ENCODE results near the gene DFFB. TPM values are rescaled to one million over a fixed set of nuclear protein-coding genes. Genes with fewer than 3 reads are reported as not detected.

DFFB gene
- total RNA-seq, 1 experiment from 2014 or later: 4.8 TPM

- BruUV-seq (replicated peaks): no TSS peak
- Mint-ChIP-seq H3K9me3 (ENCODE audit: unreplicated experiment) (no peaks in the 10 kb centered on the region), H3K4me1 (ENCODE audit: insufficient read depth, unreplicated experiment) (no peaks in the 10 kb centered on the region), H3K4me3 (ENCODE audit: unreplicated experiment) (no peak overlapping the region), H3K27ac (ENCODE audit: low read depth, unreplicated experiment) (no peak overlapping the region), H3K36me3 (ENCODE audit: insufficient read depth, unreplicated experiment) (peaks cover 40% of the 10 kb centered on the region), H3K27me3 (ENCODE audit: insufficient read depth, unreplicated experiment) (no peaks in the 10 kb centered on the region)
- TF ChIP-seq CTCF (IDR thresholded peaks at IDR 0.05; ENCODE audit: unreplicated experiment): no peak
- POLR2A ChIA-PET: interaction anchor here (0.6 kb wide), 1 partner anchor 1572 kb away, joined by 3 read pairs; no protein-coding TSS in a partner anchor
- intact Hi-C loops (cut with micrococcal nuclease): no loop called here
- DNase-seq (ENCODE audit: unreplicated experiment): no peak
- CTCF ChIA-PET: no interaction called here
Measured at GRCh38 chr1:3821004-3821403, 36.3 kb upstream of the DFFB start.

GRCh38 chr1:3821447-3821846 is 35.8 kb upstream of the DFFB start:
- H3K36me3 Mint-ChIP-seq (ENCODE audit: insufficient read depth, unreplicated experiment): peaks cover 44% of the 10 kb centered on the region
- intact Hi-C loops (cut with micrococcal nuclease): no loop called here
- no TSS peak for BruUV-seq (replicated peaks)
- H3K4me1 Mint-ChIP-seq (ENCODE audit: insufficient read depth, unreplicated experiment): no peaks in the 10 kb centered on the region
- H3K4me3 Mint-ChIP-seq (ENCODE audit: unreplicated experiment): no peak overlapping the region
- no peaks in the 10 kb centered on the region for H3K9me3 Mint-ChIP-seq (ENCODE audit: unreplicated experiment)
- no peak for TF ChIP-seq CTCF (IDR thresholded peaks at IDR 0.05; ENCODE audit: unreplicated experiment)
- DNase-seq (ENCODE audit: unreplicated experiment): no peak
- POLR2A ChIA-PET: interaction anchor here (0.6 kb wide), 1 partner anchor 1571 kb away, joined by 3 read pairs; no protein-coding TSS in a partner anchor
- no peaks in the 10 kb centered on the region for H3K27me3 Mint-ChIP-seq (ENCODE audit: insufficient read depth, unreplicated experiment)
- no peak overlapping the region for H3K27ac Mint-ChIP-seq (ENCODE audit: low read depth, unreplicated experiment)
- CTCF ChIA-PET: no interaction called here

GRCh38 chr1:3821908-3822307 is 35.4 kb upstream of the DFFB start:
- no peaks in the 10 kb centered on the region for H3K9me3 Mint-ChIP-seq (ENCODE audit: unreplicated experiment)
- no peaks in the 10 kb centered on the region for H3K27me3 Mint-ChIP-seq (ENCODE audit: insufficient read depth, unreplicated experiment)
- peaks cover 49% of the 10 kb centered on the region for H3K36me3 Mint-ChIP-seq (ENCODE audit: insufficient read depth, unreplicated experiment)
- no peaks in the 10 kb centered on the region for H3K4me1 Mint-ChIP-seq (ENCODE audit: insufficient read depth, unreplicated experiment)
- no peak for DNase-seq (ENCODE audit: unreplicated experiment)
- POLR2A ChIA-PET: interaction anchor here (0.6 kb wide), 1 partner anchor 1425 kb away, joined by 3 read pairs; no protein-coding TSS in a partner anchor
- no peak for TF ChIP-seq CTCF (IDR thresholded peaks at IDR 0.05; ENCODE audit: unreplicated experiment)
- no TSS peak for BruUV-seq (replicated peaks)
- H3K4me3 Mint-ChIP-seq (ENCODE audit: unreplicated experiment): no peak overlapping the region
- no peak overlapping the region for H3K27ac Mint-ChIP-seq (ENCODE audit: low read depth, unreplicated experiment)
- CTCF ChIA-PET: no interaction called here
- intact Hi-C loops (cut with micrococcal nuclease): no loop called here

GRCh38 chr1:3822421-3822820 is 34.9 kb upstream of the DFFB start:
- Mint-ChIP-seq H3K4me1 (ENCODE audit: insufficient read depth, unreplicated experiment) (no peaks in the 10 kb centered on the region), H3K36me3 (ENCODE audit: insufficient read depth, unreplicated experiment) (peaks cover 54% of the 10 kb centered on the region), H3K27me3 (ENCODE audit: insufficient read depth, unreplicated experiment) (no peaks in the 10 kb centered on the region), H3K9me3 (ENCODE audit: unreplicated experiment) (no peaks in the 10 kb centered on the region), H3K27ac (ENCODE audit: low read depth, unreplicated experiment) (no peak overlapping the region), H3K4me3 (ENCODE audit: unreplicated experiment) (no peak overlapping the region)
- BruUV-seq (replicated peaks): no TSS peak
- no peak for TF ChIP-seq CTCF (IDR thresholded peaks at IDR 0.05; ENCODE audit: unreplicated experiment)
- POLR2A ChIA-PET: interaction anchor here (0.6 kb wide), 2 partner anchors 25 to 1426 kb away, joined by 3 read pairs; no protein-coding TSS in a partner anchor
- no peak for DNase-seq (ENCODE audit: unreplicated experiment)
- CTCF ChIA-PET: no interaction called here
- intact Hi-C loops (cut with micrococcal nuclease): no loop called here

All from MCF 10A (cell line).